IgD-negative memory B cell (primary cell): Measurements from ENCODE around the gene ZNF511. TPM values are rescaled to one million over a fixed set of nuclear protein-coding genes. Genes with fewer than 3 reads are reported as not detected.

Experiments used
- H3K27ac Mint-ChIP-seq, 3 donors: one replicate each; pipeline ENCODE4 v1.8.0; 2020 to 2022; ENCODE audit warnings: mild to moderate bottlenecking in 3 of 3, mixed read lengths in 3 of 3, moderate library complexity in 1 of 3
- H3K27me3 Mint-ChIP-seq: one replicate; pipeline ENCODE4 v1.8.0; 2021; ENCODE audit warnings: mixed read lengths
- H3K36me3 Mint-ChIP-seq: one replicate; pipeline ENCODE4 v1.8.0; 2020; ENCODE audit warnings: mild to moderate bottlenecking, mixed read lengths
- H3K4me1 Mint-ChIP-seq, 3 donors: one replicate each; pipeline ENCODE4 v1.8.0; 2020 to 2022; ENCODE audit warnings: mixed read lengths in 3 of 3, mild to moderate bottlenecking in 1 of 3
- H3K4me3 Mint-ChIP-seq, 4 donors: one replicate each; pipeline ENCODE4 v1.8.0; 2020 to 2022; ENCODE audit warnings: mild to moderate bottlenecking in 4 of 4, mixed read lengths in 4 of 4, moderate library complexity in 3 of 4
- H3K9me3 Mint-ChIP-seq, 3 donors: one replicate each; pipeline ENCODE4 v1.8.0; 2020 to 2021; ENCODE audit warnings: mixed read lengths in 3 of 3, mild to moderate bottlenecking in 1 of 3
- polyA plus RNA-seq: library from polyadenylated mRNA; unstranded; fragments of 300-500 nt; fragmentation: Illumina TruSeq; gene quantifications from one replicate; pipeline ENCODE4 v1.2.3, GENCODE V29; 2021

Gene ZNF511
- polyA plus RNA-seq, 1 donor from 2014 or later = 107 TPM

DNA sequence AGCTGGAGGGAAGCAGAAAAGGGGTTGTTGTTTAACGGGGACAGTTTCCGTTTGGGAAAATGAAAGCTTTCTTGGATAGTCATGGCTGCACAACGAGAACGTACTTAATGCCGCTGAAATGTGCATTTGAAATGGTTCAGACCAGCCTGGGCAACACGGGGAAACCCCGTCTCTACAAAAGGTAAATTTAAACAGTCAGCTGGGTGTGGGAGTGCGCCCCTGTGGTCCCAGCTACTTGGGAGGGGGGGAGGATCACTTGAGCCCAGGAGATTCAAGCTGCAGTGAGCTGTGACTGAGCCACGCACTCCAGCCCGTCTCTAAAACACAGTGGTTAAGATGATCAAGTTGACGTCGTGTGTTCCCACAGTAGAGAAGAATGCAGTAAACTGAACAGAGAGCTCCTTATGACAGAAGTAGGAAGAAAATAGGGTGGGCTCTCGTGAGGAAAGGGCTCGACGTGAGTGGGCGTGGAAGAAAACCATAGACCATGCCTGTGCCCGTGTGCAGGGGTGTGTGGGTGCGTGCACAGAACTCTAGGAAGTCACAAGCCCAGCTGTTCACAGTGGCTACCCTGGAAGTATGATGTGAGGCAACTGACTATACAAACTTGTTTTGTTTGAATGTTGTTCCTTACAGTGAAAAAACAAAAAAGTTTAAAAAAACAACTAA, 53.2 kb downstream of the ZNF511 start:
- Mint-ChIP-seq H3K36me3 (peaks cover 2% of the 10 kb centered on the region), H3K27me3 (no peaks in the 10 kb centered on the region), H3K4me1 (peaks cover 14 to 16% (median 14%) of the 10 kb centered on the region in 3 donors), H3K27ac (peak overlapping the region; percentile 2 to 82 (median 82)), H3K4me3 (peak overlapping the region; percentile 45 to 84 (median 72)), H3K9me3 (no peaks in the 10 kb centered on the region)

Other genes starting within 250 kb of the ZNF511 start
- gene ADGRA1, start 221.0 kb upstream of the ZNF511 start, polyA plus RNA-seq = not detected
- 0.05 TPM for gene KNDC1, start 148.7 kb upstream of the ZNF511 start, polyA plus RNA-seq
- not detected for gene UTF1, start 78.7 kb upstream of the ZNF511 start, polyA plus RNA-seq
- gene VENTX, start 71.1 kb upstream of the ZNF511 start, polyA plus RNA-seq = not detected
- 70.9 TPM for gene ADAM8, start 32.0 kb upstream of the ZNF511 start, polyA plus RNA-seq
- gene TUBGCP2, start within 50 bp of the ZNF511 start, polyA plus RNA-seq = 32.1 TPM
- gene CALY, start 28.0 kb downstream of the ZNF511 start, polyA plus RNA-seq = not detected
- gene PRAP1, start 38.5 kb downstream of the ZNF511 start, polyA plus RNA-seq = not detected
- 37.1 TPM for gene FUOM, start 49.1 kb downstream of the ZNF511 start, polyA plus RNA-seq
- gene ECHS1, start 64.4 kb downstream of the ZNF511 start, polyA plus RNA-seq = 117 TPM
- gene PAOX, start 70.3 kb downstream of the ZNF511 start, polyA plus RNA-seq = 55.4 TPM
- gene MTG1, start 85.2 kb downstream of the ZNF511 start, polyA plus RNA-seq = 51.8 TPM
- 0.40 TPM for gene SPRN, start 115.7 kb downstream of the ZNF511 start, polyA plus RNA-seq
- gene SCART1, start 145.0 kb downstream of the ZNF511 start, polyA plus RNA-seq = not detected
- gene CYP2E1, start 218.4 kb downstream of the ZNF511 start, polyA plus RNA-seq = not detected